ENCODE measurements around the gene RAD51B. TPM values are rescaled to one million over a fixed set of nuclear protein-coding genes. Genes with fewer than 3 reads are reported as not detected.
"Not testable (repeated sequence)": the region's sequence is repeated elsewhere in the genome, so short reads cannot be mapped to it uniquely, and the experiment has no call there.

Gene RAD51B
- total RNA-seq, 4 donors from 2014 or later = 5.0 to 31.8 (median 20.6) TPM

DNA sequence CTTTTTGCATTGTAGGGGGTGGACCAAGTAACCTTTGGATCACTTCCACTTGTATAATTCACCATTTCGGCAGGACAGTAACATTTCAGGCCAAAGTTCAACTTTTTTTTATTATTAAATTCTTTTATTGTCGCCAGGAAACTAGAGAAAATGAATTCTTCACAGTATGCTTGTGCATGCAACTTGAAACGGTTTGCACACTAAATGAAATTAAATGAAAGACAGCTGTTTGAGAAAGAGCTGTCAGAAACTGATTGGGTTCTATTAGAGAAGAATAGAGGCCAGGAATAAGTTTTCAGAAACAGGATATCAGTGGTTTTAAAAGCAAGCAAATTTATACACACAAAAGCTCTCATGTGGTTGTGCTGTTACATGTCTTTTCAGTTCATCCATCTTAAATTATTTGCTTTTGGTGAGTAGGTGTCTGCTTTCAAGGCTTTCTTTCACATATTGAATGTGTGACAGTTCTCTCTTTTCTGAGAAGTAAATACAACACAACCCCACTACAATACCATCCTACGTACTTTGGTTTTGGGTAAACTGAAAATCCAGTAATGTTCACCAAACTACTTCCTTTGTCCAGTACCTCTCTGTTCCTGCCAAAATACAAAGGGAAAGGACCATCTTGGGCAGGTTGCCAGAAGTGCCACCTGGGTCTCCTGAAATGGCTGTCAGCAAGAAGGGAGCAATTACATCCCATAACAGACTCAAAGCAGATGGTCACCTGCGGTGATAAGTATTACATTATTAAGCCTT lies 291.7 kb downstream of the RAD51B start:
- peak overlapping the region; percentile 7 to 59 (median 9) for H3K27ac ChIP-seq

DNA sequence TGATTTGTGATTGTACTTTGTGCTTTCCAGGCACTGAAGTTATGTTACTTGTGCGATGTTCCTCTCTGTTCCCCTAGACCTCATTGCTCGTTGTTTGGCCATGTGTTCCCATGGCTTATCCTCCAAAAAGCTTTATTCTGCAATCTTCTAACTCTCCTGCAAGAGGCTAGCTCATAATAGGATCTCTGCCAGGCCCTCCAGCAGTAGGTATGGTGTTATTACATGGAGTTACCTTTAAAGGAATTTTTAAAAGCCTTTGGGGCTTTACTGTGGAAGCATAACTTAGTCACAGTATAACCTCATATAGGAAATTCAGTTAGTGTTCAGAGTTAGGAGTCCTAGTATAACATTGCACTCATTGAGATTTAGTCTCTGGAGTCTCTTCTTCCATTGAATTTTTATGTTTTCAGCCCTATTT lies 292.3 kb downstream of the RAD51B start:
- Histone ChIP-seq H3K36me3 (no peaks in the 10 kb centered on the region), H3K9me3 (no peaks in the 10 kb centered on the region), H3K27ac (peak overlapping the region; percentile 7 to 59 (median 9)), H3K27me3 (no peaks in the 10 kb centered on the region), H3K4me3 (no peak overlapping the region), H3K4me1 (peaks cover 4 to 43% (median 20%) of the 10 kb centered on the region in 4 donors)
- in situ Hi-C loops (cut with MboI; ENCODE audit: low pct_ligation_motif_present in 1 of 4, low pct_unique_long_range_greater_than_20kb in 1 of 4, low sequenced_read_pairs in 3 of 4) = no loop called here
- TF ChIP-seq POLR2AphosphoS5 (IDR thresholded peaks at IDR 0.05) = no peak
- TF ChIP-seq, protein P1, sequence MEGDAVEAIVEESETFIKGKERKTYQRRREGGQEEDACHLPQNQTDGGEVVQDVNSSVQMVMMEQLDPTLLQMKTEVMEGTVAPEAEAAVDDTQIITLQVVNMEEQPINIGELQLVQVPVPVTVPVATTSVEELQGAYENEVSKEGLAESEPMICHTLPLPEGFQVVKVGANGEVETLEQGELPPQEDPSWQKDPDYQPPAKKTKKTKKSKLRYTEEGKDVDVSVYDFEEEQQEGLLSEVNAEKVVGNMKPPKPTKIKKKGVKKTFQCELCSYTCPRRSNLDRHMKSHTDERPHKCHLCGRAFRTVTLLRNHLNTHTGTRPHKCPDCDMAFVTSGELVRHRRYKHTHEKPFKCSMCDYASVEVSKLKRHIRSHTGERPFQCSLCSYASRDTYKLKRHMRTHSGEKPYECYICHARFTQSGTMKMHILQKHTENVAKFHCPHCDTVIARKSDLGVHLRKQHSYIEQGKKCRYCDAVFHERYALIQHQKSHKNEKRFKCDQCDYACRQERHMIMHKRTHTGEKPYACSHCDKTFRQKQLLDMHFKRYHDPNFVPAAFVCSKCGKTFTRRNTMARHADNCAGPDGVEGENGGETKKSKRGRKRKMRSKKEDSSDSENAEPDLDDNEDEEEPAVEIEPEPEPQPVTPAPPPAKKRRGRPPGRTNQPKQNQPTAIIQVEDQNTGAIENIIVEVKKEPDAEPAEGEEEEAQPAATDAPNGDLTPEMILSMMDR (IDR thresholded peaks at IDR 0.05) = no peak
- no peak for TF ChIP-seq EP300 (IDR thresholded peaks at IDR 0.05; ENCODE audit: low read depth)
- no peak for TF ChIP-seq POLR2A (IDR thresholded peaks at IDR 0.05)
- WGBS, 2 donors (ENCODE audit: low coverage in 1 of 2) = 73 to 79% methylated on average over 2 of the region's 2 CpGs
- intact Hi-C loops (cut with DNase I; ENCODE audit: low total_unique reads) = no loop called here
- no peak for DNase-seq

More for the DNA sequence above, 291.7 kb downstream of the RAD51B start:
- H3K36me3 ChIP-seq = no peaks in the 10 kb centered on the region
- no peak for TF ChIP-seq POLR2AphosphoS5 (IDR thresholded peaks at IDR 0.05)
- peaks cover 4 to 49% (median 22%) of the 10 kb centered on the region in 4 donors for H3K4me1 ChIP-seq
- 40 to 49% methylated on average over 5 of the region's 5 CpGs for WGBS, 2 donors (ENCODE audit: low coverage in 1 of 2)
- in situ Hi-C loops (cut with MboI; ENCODE audit: low pct_ligation_motif_present in 1 of 4, low pct_unique_long_range_greater_than_20kb in 1 of 4, low sequenced_read_pairs in 3 of 4) = no loop called here
- H3K9me3 ChIP-seq = no peaks in the 10 kb centered on the region
- intact Hi-C loops (cut with DNase I; ENCODE audit: low total_unique reads) = no loop called here
- DNase-seq = peak; percentile 19
- H3K27me3 ChIP-seq = no peaks in the 10 kb centered on the region
- no peak overlapping the region for H3K4me3 ChIP-seq

DNA sequence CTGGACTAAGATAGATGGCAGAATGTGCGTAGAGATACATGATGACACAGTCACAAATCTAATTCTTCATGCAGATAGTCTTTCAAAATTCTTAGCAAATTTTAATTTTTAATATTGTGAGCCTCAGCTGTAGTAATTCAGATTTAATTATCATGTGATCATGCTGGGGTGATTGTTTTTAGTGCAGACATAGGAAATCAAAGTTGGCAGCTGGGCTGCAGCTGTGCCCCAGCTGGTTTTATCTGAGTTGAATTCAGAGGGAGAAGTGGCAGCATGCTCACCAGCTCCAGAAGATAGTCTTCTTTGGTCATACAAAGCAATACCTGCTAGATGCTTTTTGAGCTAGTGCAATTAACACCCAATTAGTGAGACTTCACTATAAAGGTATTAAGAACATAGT lies 292.9 kb downstream of the RAD51B start:
- intact Hi-C loops (cut with DNase I; ENCODE audit: low total_unique reads) = no loop called here
- no peaks in the 10 kb centered on the region for H3K9me3 ChIP-seq
- H3K27me3 ChIP-seq = no peaks in the 10 kb centered on the region
- no peaks in the 10 kb centered on the region for H3K36me3 ChIP-seq
- 97 to 100% methylated on average over 1 of the region's 1 CpG for WGBS, 2 donors (ENCODE audit: low coverage in 1 of 2)
- TF ChIP-seq, protein P1 (IDR thresholded peaks at IDR 0.05) = no peak
- TF ChIP-seq EP300 (IDR thresholded peaks at IDR 0.05; ENCODE audit: low read depth) (no peak), POLR2AphosphoS5 (IDR thresholded peaks at IDR 0.05) (no peak), POLR2A (IDR thresholded peaks at IDR 0.05) (no peak)
- no peak overlapping the region for H3K4me3 ChIP-seq
- in situ Hi-C loops (cut with MboI; ENCODE audit: low pct_ligation_motif_present in 1 of 4, low pct_unique_long_range_greater_than_20kb in 1 of 4, low sequenced_read_pairs in 3 of 4) = no loop called here
- H3K27ac ChIP-seq = no peak overlapping the region
- H3K4me1 ChIP-seq = peaks cover 4 to 40% (median 20%) of the 10 kb centered on the region in 4 donors
- DNase-seq = no peak

DNA sequence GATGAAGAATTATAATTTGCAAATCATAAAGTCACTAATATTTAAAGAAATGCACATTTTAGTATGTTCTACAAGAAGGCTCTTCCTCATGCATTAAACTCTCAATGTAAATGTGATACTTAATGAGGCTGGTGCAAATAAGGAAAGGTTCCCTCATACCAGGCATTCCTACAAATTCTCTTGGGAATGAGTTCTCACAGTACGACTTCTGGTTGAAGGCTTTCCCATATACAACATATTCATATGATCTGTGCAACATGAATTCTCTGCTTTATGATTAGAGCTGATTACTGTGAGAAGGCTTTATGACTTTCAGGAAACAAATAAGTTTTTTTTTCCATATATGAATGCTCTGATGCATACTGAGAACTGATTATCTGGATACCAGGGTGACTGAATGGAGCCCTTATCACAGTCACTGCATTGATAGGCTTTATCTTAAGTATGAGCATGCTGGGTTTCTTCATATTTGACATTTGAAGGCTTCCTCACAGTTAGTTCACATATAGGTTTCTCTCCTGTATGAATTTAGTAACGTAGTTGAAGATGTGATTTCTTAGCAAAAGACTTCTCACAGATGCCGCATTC lies 293.9 kb downstream of the RAD51B start:
- DNase-seq = no peak
- TF ChIP-seq EP300 (IDR thresholded peaks at IDR 0.05; ENCODE audit: low read depth) (no peak), POLR2A (IDR thresholded peaks at IDR 0.05) (no peak), POLR2AphosphoS5 (IDR thresholded peaks at IDR 0.05) (no peak)
- TF ChIP-seq, protein P1 (IDR thresholded peaks at IDR 0.05) = no peak
- Histone ChIP-seq H3K27ac (no peak overlapping the region), H3K9me3 (no peaks in the 10 kb centered on the region), H3K27me3 (no peaks in the 10 kb centered on the region), H3K4me1 (peaks cover 8 to 40% (median 20%) of the 10 kb centered on the region in 4 donors), H3K4me3 (no peak overlapping the region), H3K36me3 (no peaks in the 10 kb centered on the region)
- intact Hi-C loops (cut with DNase I; ENCODE audit: low total_unique reads) (no loop called here), in situ Hi-C loops (cut with MboI; ENCODE audit: low pct_ligation_motif_present in 1 of 4, low pct_unique_long_range_greater_than_20kb in 1 of 4, low sequenced_read_pairs in 3 of 4) (no loop called here)
- 70 to 85% methylated on average over 3 of the region's 3 CpGs for WGBS, 2 donors (ENCODE audit: low coverage in 1 of 2)

DNA sequence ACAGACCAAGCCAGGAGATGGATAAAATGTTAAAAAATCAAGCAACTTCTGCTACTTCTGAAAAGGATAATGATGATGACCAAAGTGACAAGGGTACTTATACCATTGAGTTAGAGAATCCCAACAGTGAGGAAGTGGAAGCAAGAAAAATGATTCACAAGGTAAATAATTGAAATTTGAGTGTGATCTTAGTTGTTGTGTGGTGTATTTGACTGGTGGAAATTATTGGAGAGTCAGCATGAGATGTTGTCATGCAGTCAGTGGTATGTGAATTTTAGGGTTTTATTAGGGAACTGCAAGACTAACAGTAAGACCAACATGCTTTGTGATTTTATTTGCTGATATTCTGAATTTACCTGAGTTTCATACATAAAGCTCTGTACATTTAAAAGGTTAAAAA lies 296.4 kb downstream of the RAD51B start:
- H3K27ac ChIP-seq; H3K27me3 ChIP-seq; intact Hi-C loops (cut with DNase I; ENCODE audit: low total_unique reads); H3K9me3 ChIP-seq; in situ Hi-C loops (cut with MboI; ENCODE audit: low pct_ligation_motif_present in 1 of 4, low pct_unique_long_range_greater_than_20kb in 1 of 4, low sequenced_read_pairs in 3 of 4); H3K4me3 ChIP-seq; H3K36me3 ChIP-seq; DNase-seq: not testable (repeated sequence)
- H3K4me1 ChIP-seq = peaks cover 11 to 21% (median 15%) of the 10 kb centered on the region in 4 donors
